ENCODE measurements around the gene CDH23. TPM values are rescaled to one million over a fixed set of nuclear protein-coding genes. Genes with fewer than 3 reads are reported as not detected.

The CDH23 gene
- total RNA-seq, 1 donor from 2014 or later: 9.4 TPM

DNA sequence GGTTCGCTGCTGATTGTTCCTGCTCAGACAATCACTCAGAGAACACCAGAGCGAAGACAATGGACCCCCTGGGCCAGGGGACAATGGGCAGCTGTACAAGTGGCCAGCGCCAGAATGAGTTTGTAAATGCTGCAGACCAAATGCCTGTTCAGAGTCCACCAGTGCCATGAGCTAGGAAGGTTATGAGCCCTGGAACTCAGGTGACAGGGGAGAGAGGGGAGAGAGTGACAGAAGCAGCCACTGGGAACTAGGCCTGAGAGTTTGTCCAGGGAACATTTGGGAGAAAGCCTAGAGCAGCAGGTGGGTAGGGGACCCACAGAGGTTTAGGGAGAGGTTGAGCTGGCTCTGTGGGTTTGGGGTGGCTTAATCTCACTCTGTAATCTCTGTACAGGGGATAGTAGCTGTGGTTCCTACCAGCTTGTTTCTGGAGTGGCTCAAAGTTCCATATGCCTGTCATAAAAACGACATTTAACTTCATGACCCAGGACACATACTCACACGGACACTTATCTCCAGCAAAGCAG, 262.5 kb downstream of the CDH23 start:
- peak overlapping the region; percentile 41 for H3K27ac Mint-ChIP-seq
- H3K27me3 Mint-ChIP-seq: peaks cover 51% of the 10 kb centered on the region
- H3K4me3 Mint-ChIP-seq: no peak overlapping the region
- peaks cover 27% of the 10 kb centered on the region for H3K4me1 Mint-ChIP-seq (ENCODE audit: unreplicated experiment)
- no peak for TF ChIP-seq CTCF (conservative IDR thresholded peaks at IDR 0.05)
- H3K9me3 Mint-ChIP-seq: no peaks in the 10 kb centered on the region
- no peak for DNase-seq (ENCODE audit: extremely low spot score, unreplicated experiment)
- H3K36me3 Mint-ChIP-seq: no peaks in the 10 kb centered on the region

GRCh38 chr10:71659737-71660136, 263.0 kb downstream of the CDH23 start:
- Mint-ChIP-seq H3K27me3 (peaks cover 53% of the 10 kb centered on the region), H3K9me3 (no peaks in the 10 kb centered on the region), H3K4me3 (no peak overlapping the region), H3K27ac (no peak overlapping the region), H3K4me1 (ENCODE audit: unreplicated experiment) (peaks cover 27% of the 10 kb centered on the region), H3K36me3 (no peaks in the 10 kb centered on the region)
- no peak for DNase-seq (ENCODE audit: extremely low spot score, unreplicated experiment)
- no peak for TF ChIP-seq CTCF (conservative IDR thresholded peaks at IDR 0.05)

GRCh38 chr10:71660313-71660712, 263.6 kb downstream of the CDH23 start:
- H3K27ac Mint-ChIP-seq: no peak overlapping the region
- H3K27me3 Mint-ChIP-seq: peaks cover 53% of the 10 kb centered on the region

DNA sequence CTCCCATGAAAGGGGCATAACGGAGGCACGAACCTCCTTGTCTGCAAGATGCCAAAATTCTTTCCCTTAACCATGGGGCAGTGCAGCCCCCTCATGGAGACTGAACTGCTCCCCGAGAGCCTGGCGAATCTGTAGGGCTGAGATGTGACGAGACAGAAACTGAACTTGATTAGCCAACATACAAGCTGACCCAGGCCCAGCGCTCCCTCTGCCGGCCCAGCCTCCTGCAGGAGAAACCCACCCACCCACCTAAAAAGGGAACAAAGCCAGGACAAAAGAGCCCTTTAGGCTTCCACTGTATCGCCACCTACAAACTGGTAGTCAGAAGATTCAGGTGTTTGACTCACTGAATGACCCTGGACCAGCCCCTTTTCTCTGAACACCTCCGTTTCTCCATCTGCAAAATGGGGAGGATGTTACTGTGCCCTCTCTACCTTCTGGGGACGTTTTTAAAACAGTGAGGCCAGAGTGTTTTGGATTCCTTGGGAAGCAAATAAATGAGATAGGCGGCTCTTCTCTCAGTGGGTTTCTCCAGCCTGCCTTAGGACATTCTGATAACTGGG, 264.4 kb downstream of the CDH23 start:
- DNase-seq (ENCODE audit: extremely low spot score, unreplicated experiment): no peak
- no peak overlapping the region for H3K27ac Mint-ChIP-seq
- peak; percentile 59 for TF ChIP-seq CTCF (conservative IDR thresholded peaks at IDR 0.05)
- no peak overlapping the region for H3K4me3 Mint-ChIP-seq
- no peaks in the 10 kb centered on the region for H3K36me3 Mint-ChIP-seq
- H3K4me1 Mint-ChIP-seq (ENCODE audit: unreplicated experiment): peaks cover 28% of the 10 kb centered on the region
- H3K27me3 Mint-ChIP-seq: peaks cover 58% of the 10 kb centered on the region
- no peaks in the 10 kb centered on the region for H3K9me3 Mint-ChIP-seq

More at GRCh38 chr10:71660313-71660712, 263.6 kb downstream of the CDH23 start:
- no peak for TF ChIP-seq CTCF (conservative IDR thresholded peaks at IDR 0.05)
- H3K4me3 Mint-ChIP-seq: no peak overlapping the region
- no peaks in the 10 kb centered on the region for H3K36me3 Mint-ChIP-seq
- DNase-seq (ENCODE audit: extremely low spot score, unreplicated experiment): no peak
- no peaks in the 10 kb centered on the region for H3K9me3 Mint-ChIP-seq
- H3K4me1 Mint-ChIP-seq (ENCODE audit: unreplicated experiment): peaks cover 27% of the 10 kb centered on the region

GRCh38 chr10:71661779-71662336, 265.1 kb downstream of the CDH23 start:
- Mint-ChIP-seq H3K27me3 (peaks cover 61% of the 10 kb centered on the region), H3K4me1 (ENCODE audit: unreplicated experiment) (peaks cover 35% of the 10 kb centered on the region), H3K36me3 (no peaks in the 10 kb centered on the region), H3K9me3 (no peaks in the 10 kb centered on the region), H3K27ac (no peak overlapping the region), H3K4me3 (no peak overlapping the region)
- DNase-seq (ENCODE audit: extremely low spot score, unreplicated experiment): no peak
- no peak for TF ChIP-seq CTCF (conservative IDR thresholded peaks at IDR 0.05)
